Calu3 (cell line): ENCODE measurements around the gene SNRK. TPM values are rescaled to one million over a fixed set of nuclear protein-coding genes. Genes with fewer than 3 reads are reported as not detected.

ENCODE experiments used
- BruUV-seq: library from RNA; stranded (reverse); fragments of 400-500 nt; replicated peaks from 2 replicates; lab custom pipeline; 2021; lab: Mats Ljungman, UMichigan
- CTCF ChIA-PET: fragments of 300-600 bp; sonication (Branson Sonifier 250); formaldehyde crosslinking; loops from one replicate; lab custom pipeline; 2022; ENCODE audit warnings: antibody characterized with exemption; lab: Charles Lee
- DNase-seq: peaks from one replicate; pipeline ENCODE4 v3.0.0; 2022
- H3K27ac Mint-ChIP-seq: one replicate; pipeline ENCODE4 v1.8.0; 2022; ENCODE audit warnings: mixed read lengths; ENCODE audit not compliant: unreplicated experiment
- H3K27me3 Mint-ChIP-seq: one replicate; pipeline ENCODE4 v1.8.0; 2022; ENCODE audit warnings: mixed read lengths; ENCODE audit not compliant: unreplicated experiment
- H3K36me3 Mint-ChIP-seq: one replicate; pipeline ENCODE4 v1.8.0; 2022; ENCODE audit warnings: mild to moderate bottlenecking, moderate library complexity, mixed read lengths; ENCODE audit not compliant: insufficient read depth, unreplicated experiment
- H3K4me1 Mint-ChIP-seq: one replicate; pipeline ENCODE4 v1.8.0; 2022; ENCODE audit warnings: mild to moderate bottlenecking, low read depth, mixed read lengths; ENCODE audit not compliant: unreplicated experiment
- H3K4me3 Mint-ChIP-seq: one replicate; pipeline ENCODE4 v1.8.0; 2022; ENCODE audit warnings: mild to moderate bottlenecking, low read depth, moderate library complexity, mixed read lengths; ENCODE audit not compliant: unreplicated experiment
- H3K9me3 Mint-ChIP-seq: one replicate; pipeline ENCODE4 v1.8.0; 2022; ENCODE audit warnings: low read depth, mixed read lengths; ENCODE audit not compliant: unreplicated experiment
- CTCF ChIP-seq: fragments of 200-600 bp; IDR thresholded peaks from one replicate; pipeline ENCODE4 v1.8.0; 2022; ENCODE audit warnings: antibody characterized with exemption; ENCODE audit not compliant: unreplicated experiment
- intact Hi-C: fragments of 100-400 bp; cut with micrococcal nuclease; formaldehyde crosslinking; loops from one replicate; pipeline ENCODE4 v1.10.0; 2022; ENCODE audit not compliant: unreplicated experiment
- total RNA-seq: library from RNA; stranded (reverse); gene quantifications from 2 replicates; pipeline ENCODE4 v1.2.3, GENCODE V29; 2022

Gene SNRK
- total RNA-seq, 1 experiment from 2014 or later, result 21.0 TPM

GRCh38 chr3:43338295-43338694, 52.0 kb downstream of the SNRK start:
- no peak overlapping the region for H3K27ac Mint-ChIP-seq

GRCh38 chr3:43340403-43340802, 54.1 kb downstream of the SNRK start:
- H3K36me3 Mint-ChIP-seq, result peaks cover 16% of the 10 kb centered on the region
- no peak for TF ChIP-seq CTCF
- intact Hi-C loops, result no loop called here
- H3K27ac Mint-ChIP-seq, result no peak overlapping the region
- no peak for DNase-seq
- peaks cover 2% of the 10 kb centered on the region for H3K9me3 Mint-ChIP-seq
- BruUV-seq, result no TSS peak
- H3K4me3 Mint-ChIP-seq, result no peak overlapping the region
- CTCF ChIA-PET, result no interaction called here
- no peaks in the 10 kb centered on the region for H3K4me1 Mint-ChIP-seq
- no peaks in the 10 kb centered on the region for H3K27me3 Mint-ChIP-seq

More at GRCh38 chr3:43338295-43338694, 52.0 kb downstream of the SNRK start:
- Mint-ChIP-seq H3K4me1 (no peaks in the 10 kb centered on the region), H3K36me3 (peaks cover 12% of the 10 kb centered on the region), H3K4me3 (no peak overlapping the region), H3K9me3 (peaks cover 5% of the 10 kb centered on the region), H3K27me3 (no peaks in the 10 kb centered on the region)
- BruUV-seq, result no TSS peak
- no peak for TF ChIP-seq CTCF
- intact Hi-C loops, result no loop called here
- CTCF ChIA-PET, result no interaction called here
- no peak for DNase-seq

GRCh38 chr3:43341788-43342187, 55.4 kb downstream of the SNRK start:
- peaks cover 16% of the 10 kb centered on the region for H3K36me3 Mint-ChIP-seq
- intact Hi-C loops, result no loop called here
- H3K4me1 Mint-ChIP-seq, result no peaks in the 10 kb centered on the region
- H3K27me3 Mint-ChIP-seq, result no peaks in the 10 kb centered on the region
- CTCF ChIA-PET, result no interaction called here
- BruUV-seq, result no TSS peak
- no peak overlapping the region for H3K4me3 Mint-ChIP-seq
- H3K9me3 Mint-ChIP-seq, result peaks cover 2% of the 10 kb centered on the region
- no peak for TF ChIP-seq CTCF
- DNase-seq, result no peak
- no peak overlapping the region for H3K27ac Mint-ChIP-seq

GRCh38 chr3:43343185-43343584, 56.8 kb downstream of the SNRK start:
- Mint-ChIP-seq H3K9me3 (peaks cover 2% of the 10 kb centered on the region), H3K27me3 (no peaks in the 10 kb centered on the region), H3K36me3 (peaks cover 11% of the 10 kb centered on the region), H3K4me1 (no peaks in the 10 kb centered on the region), H3K27ac (no peak overlapping the region), H3K4me3 (no peak overlapping the region)
- CTCF ChIA-PET, result no interaction called here
- DNase-seq, result no peak
- intact Hi-C loops, result no loop called here
- no TSS peak for BruUV-seq
- TF ChIP-seq CTCF, result no peak
